HG02884 (cell line): Measurements from ENCODE around the gene MYOM3.
"Not testable (repeated sequence)": the region's sequence is repeated elsewhere in the genome, so short reads cannot be mapped to it uniquely, and the experiment has no call there.

ENCODE experiments used
- ATAC-seq: cut with Tn5 transposase; IDR thresholded peaks from one replicate; pipeline ENCODE4 v1.9.1; 2021; ENCODE audit warnings: mild to moderate bottlenecking, moderate library complexity; ENCODE audit not compliant: unreplicated experiment

MYOM3 gene

GRCh38 chr1:24074817-24075589, 36.9 kb downstream of the MYOM3 start:
- no peak for ATAC-seq

- ATAC-seq: no peak
These were observed 37.7 kb downstream of the MYOM3 start for GRCh38 chr1:24074196-24074595.

DNA sequence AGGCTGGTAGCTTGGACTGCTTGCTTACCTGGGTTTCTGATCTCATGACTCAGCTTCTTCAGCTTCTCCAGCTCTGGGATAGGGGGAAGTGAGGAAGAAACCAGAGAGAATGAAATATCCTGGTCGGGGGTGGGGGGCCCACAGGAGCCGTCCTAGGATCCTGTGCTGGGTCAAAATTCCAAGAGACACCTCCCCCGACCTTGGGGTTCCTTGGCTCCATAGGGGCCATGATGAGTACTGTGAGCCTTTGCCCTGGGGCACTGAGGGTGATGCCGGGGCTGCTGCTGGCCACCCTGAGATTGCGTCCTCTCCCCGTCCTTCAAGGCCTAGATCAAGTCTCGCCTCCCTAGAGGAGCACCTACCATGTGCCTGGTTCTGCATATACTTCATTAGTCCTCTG, 40.0 kb downstream of the MYOM3 start:
- no peak for ATAC-seq

GRCh38 chr1:24070821-24071393, 41.0 kb downstream of the MYOM3 start:
- ATAC-seq: no peak

- ATAC-seq: no peak
These were observed 42.1 kb downstream of the MYOM3 start for GRCh38 chr1:24069817-24070216.

- no peak for ATAC-seq
These were observed 44.0 kb downstream of the MYOM3 start for GRCh38 chr1:24067978-24068377.

- ATAC-seq: no peak
These were observed 46.6 kb downstream of the MYOM3 start for GRCh38 chr1:24065304-24065703.

- no peak for ATAC-seq
These were observed 49.7 kb downstream of the MYOM3 start for GRCh38 chr1:24062221-24062620.

DNA sequence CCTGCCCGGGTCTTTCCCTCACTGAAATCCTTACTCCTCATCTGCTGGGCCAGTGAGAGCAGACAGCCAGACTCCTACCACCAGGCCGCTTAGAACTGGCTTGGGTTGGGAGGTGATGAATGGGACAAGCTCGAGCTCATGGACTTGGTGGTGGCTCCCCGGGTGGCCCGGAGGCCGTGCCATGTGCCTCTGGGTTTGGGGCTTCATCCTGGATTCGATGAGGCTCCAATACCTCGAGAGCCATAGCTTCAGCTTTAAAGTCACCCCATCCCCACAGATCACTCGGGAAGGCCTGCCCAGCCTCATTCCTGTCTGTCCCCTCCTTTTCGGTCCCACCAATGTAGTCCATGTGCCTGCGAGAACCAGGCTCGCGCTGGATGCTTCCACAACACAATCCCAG, 51.5 kb downstream of the MYOM3 start:
- no peak for ATAC-seq

- no peak for ATAC-seq
These were observed 53.1 kb downstream of the MYOM3 start for GRCh38 chr1:24058671-24059455.

GRCh38 chr1:24057171-24057570, 54.8 kb downstream of the MYOM3 start:
- no peak for ATAC-seq

DNA sequence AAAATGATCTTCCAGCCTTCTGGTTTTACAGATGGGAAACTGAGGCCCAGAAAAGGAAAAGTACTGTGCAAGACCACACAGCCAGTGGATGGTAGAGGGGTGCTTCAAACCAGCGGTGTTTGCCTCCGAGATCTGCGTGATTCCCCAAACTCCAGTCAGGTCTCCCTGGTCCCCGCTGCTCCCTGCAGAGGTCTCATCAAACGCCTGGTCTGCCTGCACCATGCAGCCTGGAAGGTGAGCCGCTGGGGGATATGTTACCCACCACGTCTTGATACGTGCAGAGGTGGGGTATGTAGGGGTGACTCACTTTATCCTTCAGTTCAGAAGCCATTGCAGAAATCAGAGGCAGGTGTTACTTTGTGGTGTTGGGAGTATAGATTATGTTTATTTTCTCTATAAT, 56.3 kb downstream of the MYOM3 start:
- ATAC-seq: no peak

- no peak for ATAC-seq
These were observed 59.7 kb downstream of the MYOM3 start for GRCh38 chr1:24052220-24052619.

DNA sequence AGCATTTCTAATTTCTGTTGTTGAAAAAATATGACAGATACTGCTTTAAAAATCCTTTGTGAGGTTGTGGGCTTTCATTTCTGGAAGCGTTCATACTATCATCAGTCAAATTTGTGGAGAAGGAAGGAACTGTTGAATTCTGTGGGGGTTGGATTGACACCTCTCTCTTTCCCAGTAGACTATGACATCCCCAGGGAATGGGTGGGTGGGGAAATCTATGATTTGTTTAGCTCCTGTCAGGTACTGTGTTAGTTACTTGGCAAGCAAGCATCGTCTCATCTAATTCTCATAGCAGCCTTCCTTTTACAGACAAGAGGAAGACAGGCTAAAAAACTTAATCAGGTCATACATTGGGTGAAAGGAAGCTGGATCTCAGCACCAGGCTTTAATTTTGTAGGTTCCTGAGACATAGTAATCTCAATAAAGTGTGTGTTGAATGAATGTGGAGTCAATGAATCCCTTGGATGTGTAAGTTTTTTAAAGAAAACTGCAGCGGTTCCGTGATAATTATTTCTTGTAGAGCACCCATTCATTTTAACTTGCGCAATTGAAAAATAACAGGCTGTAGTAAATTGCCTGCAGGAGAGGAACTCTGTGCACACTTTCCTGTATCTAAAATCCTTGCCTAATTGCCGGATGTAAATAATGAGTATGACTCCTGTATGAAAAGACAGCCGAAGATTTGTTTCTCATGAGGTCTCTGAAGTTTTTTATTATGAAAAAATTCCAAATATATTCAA, 60.6 kb downstream of the MYOM3 start:
- no peak for ATAC-seq

DNA sequence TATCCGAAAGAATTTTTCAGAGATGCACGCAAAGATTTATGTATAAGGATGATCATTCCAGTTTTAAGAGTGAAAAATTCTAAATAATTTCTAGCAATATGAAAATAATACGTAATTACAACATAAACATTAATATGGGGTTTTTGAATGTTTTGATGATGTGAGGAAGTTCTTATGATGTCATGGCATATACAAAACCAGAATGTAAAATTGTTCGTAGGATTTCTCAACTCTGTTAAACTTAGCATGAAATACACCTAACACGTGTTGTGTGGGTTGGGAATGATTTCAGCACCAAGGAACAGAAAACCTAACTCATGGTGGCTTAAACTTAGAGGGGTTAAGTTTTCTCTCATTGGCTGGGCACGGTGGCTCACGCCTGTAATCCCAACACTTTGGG, 62.2 kb downstream of the MYOM3 start:
- no peak for ATAC-seq

DNA sequence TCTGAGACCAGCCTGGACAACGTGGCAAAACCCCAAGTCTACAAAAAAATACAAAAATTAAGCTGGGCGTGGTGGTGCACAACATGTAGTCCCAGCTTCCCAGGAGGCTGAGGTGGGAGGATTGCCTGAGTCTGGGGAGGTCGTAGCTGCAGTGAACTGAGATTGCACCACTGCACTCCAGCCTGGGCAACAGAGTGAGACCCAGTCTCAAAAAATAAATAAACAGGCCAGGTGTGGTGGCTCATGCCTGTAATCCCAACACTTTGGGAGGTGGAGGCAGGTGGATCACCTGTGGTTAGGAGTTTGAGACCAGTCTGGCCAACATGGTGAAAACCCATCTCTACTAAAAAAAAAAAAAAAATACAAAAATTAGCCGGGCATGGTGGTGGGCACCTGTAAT, 63.0 kb downstream of the MYOM3 start:
- not testable (repeated sequence) for ATAC-seq

GRCh38 chr1:24048205-24048869, 63.6 kb downstream of the MYOM3 start:
- no peak for ATAC-seq

GRCh38 chr1:24047110-24047477, 64.8 kb downstream of the MYOM3 start:
- no peak for ATAC-seq

DNA sequence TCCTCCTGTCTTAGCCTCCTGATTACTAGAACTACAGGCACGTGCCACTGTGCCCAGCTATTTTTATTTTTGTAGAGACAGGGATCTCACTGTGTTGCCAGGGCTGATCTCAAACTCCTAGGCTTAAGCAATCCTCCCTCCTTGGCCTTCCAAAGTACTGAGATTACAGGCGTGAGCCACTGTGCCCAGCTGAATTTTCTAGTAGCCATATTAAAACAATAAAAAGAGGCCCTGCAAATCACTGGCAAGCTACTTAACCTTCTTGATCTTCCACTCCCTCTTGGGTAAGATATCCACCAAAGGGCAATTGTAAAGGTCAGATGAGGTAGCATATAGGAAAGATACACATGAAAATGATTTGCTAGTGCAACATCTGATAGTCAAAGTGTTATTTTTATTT, 66.2 kb downstream of the MYOM3 start:
- ATAC-seq: no peak

DNA sequence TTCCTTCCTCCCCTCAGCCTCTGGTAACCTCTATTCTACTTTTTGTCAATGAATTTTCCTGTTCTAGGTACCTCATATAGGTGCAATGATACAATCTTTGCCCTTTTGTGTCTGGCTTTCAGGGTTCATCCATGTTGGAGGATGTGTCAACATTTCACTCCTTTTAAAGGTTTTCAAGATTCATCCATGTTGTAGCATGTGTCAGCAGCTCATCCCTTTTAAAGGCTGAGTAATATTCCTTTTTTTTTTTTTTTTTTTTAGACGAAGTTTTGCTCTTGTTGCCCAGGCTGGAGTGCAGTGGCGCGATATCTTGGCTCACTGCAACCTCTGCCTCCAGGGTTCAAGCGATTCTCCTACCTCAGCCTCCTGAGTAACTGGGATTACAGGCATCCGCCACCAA, 67.3 kb downstream of the MYOM3 start:
- not testable (repeated sequence) for ATAC-seq
